Kidney epithelial cell (primary cell): ENCODE data around the gene ZSCAN25. TPM values are rescaled to one million over a fixed set of nuclear protein-coding genes. Genes with fewer than 3 reads are reported as not detected.

Source experiments
- DNase-seq: peaks from one replicate; pipeline ENCODE4 v3.0.0-alpha.2; 2010; ENCODE audit warnings: low read depth
- H3K27me3 ChIP-seq: 2 replicates; pipeline ENCODE4 v1.6.0; 2011; ENCODE audit warnings: low read length; ENCODE audit not compliant: control insufficient read depth, insufficient read depth
- H3K36me3 ChIP-seq: 2 replicates; pipeline ENCODE4 v1.5.1; 2011; ENCODE audit warnings: low read length; ENCODE audit not compliant: control insufficient read depth, insufficient read depth
- H3K4me3 ChIP-seq: 2 replicates; pipeline ENCODE4 v1.5.1; 2011; ENCODE audit warnings: low read depth, mild to moderate bottlenecking, control low read depth, low read length
- total RNA-seq: library from RNA; depleted of rRNA; stranded (reverse); fragments of >200 nt; gene quantifications from 2 replicates; pipeline ENCODE4 v1.2.3, GENCODE V29; 2015
- TF ChIP-seq, protein P1 (sequence below): IDR thresholded peaks from 2 replicates; pipeline ENCODE4 v1.5.1; 2011; ENCODE audit warnings: mild to moderate bottlenecking, moderate library complexity, low read length, control low read depth, inconsistent platforms; ENCODE audit not compliant: insufficient read depth, poor library complexity, severe bottlenecking

ZSCAN25 gene
- total RNA-seq, 1 donor from 2014 or later = 12.9 TPM

DNA sequence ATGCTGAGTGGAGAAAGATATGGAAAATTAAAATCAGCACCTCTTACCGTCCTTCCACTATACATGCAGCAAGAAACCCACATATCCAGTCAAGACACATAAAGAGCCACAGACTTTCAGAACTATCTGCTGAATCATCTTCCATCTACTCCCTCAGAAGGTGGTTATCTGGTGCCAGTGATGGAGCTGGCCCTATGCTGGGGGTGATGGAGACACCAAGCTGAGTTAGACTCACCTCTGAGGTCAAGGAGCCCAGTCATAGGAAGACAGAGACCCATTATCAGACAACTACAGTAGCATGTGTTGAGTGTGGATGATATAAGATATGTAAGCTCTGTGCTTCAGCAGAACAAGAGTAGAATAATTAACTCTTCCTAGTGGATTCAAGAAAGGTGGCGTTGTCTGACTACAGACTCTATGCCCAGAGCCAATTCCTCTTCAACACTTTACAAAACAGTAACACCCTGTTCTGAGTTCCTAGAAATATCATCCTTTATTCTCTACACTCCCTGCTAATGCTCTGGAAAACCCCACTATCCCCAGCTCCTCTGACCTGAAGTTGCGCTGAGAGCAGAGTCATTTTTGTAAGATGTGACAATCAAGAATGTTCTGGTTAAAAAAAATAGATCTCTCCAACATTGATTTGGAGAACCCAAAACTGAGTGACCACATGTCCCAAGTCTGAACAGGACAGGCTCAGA, 48.7 kb downstream of the ZSCAN25 start:
- Histone ChIP-seq H3K4me3 (no peak overlapping the region), H3K36me3 (no peaks in the 10 kb centered on the region), H3K27me3 (no peaks in the 10 kb centered on the region)
- no peak for DNase-seq
- TF ChIP-seq, protein P1, sequence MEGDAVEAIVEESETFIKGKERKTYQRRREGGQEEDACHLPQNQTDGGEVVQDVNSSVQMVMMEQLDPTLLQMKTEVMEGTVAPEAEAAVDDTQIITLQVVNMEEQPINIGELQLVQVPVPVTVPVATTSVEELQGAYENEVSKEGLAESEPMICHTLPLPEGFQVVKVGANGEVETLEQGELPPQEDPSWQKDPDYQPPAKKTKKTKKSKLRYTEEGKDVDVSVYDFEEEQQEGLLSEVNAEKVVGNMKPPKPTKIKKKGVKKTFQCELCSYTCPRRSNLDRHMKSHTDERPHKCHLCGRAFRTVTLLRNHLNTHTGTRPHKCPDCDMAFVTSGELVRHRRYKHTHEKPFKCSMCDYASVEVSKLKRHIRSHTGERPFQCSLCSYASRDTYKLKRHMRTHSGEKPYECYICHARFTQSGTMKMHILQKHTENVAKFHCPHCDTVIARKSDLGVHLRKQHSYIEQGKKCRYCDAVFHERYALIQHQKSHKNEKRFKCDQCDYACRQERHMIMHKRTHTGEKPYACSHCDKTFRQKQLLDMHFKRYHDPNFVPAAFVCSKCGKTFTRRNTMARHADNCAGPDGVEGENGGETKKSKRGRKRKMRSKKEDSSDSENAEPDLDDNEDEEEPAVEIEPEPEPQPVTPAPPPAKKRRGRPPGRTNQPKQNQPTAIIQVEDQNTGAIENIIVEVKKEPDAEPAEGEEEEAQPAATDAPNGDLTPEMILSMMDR = no peak

DNA sequence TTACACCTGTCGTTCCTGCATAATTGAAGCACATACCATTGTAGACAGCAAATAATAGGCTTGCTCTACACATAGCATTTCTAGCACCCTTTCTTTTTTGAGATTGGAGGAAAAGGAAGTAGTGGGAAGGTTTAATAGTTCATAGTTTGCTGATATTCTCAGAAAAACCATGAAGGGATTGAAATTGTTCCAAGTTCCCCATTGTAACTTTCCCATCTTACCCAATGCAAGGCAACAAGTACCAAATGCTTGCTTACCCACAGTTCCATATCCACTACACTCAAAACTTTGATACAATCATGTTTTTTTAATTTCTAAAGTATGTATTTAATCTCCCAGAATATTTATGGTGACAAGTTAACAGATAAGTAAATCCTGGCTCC, 49.3 kb downstream of the ZSCAN25 start:
- TF ChIP-seq, protein P1 = no peak
- H3K4me3 ChIP-seq = no peak overlapping the region
- H3K27me3 ChIP-seq = no peaks in the 10 kb centered on the region
- no peak for DNase-seq
- no peaks in the 10 kb centered on the region for H3K36me3 ChIP-seq

DNA sequence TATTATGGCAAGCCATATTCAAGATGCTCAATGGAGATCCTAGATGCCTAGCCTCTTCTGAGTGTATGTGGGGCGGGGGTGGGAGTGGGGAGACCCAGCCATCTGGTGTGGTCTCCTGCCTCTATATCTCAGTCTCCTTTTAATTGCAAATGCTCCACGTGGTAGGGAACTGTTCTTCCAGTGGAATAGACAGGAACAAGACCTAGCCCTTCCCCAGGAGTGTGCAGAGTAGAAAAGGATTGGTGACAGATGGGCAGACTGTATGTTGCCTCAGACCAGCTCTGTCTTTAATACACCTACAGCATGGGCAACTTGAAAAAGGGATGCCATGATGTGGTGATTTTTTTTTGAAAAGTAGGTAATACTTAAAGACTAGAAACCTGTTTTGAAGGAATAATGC, 50.4 kb downstream of the ZSCAN25 start:
- TF ChIP-seq, protein P1 = no peak
- no peaks in the 10 kb centered on the region for H3K27me3 ChIP-seq
- no peaks in the 10 kb centered on the region for H3K36me3 ChIP-seq
- no peak overlapping the region for H3K4me3 ChIP-seq
- DNase-seq = no peak

DNA sequence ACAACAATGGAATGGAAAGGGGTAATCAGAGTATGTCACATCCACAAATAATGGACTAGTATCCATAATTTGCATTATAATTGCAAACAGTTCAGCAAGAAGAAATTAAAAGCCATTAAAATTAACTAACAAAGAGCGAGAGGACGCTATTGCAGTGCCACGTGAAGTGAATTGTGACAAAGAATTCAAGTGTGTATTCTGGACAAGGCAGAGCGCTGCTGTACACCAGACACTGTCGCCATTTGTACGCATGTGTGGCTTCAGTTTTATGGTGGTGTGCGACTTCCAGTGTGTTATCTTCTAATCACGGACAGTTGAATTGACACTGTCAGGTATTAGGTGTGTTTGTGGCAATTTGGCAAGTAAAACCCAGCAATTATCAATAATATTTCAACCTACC, 51.8 kb downstream of the ZSCAN25 start:
- no peak overlapping the region for H3K4me3 ChIP-seq
- no peaks in the 10 kb centered on the region for H3K36me3 ChIP-seq
- no peak for DNase-seq
- no peaks in the 10 kb centered on the region for H3K27me3 ChIP-seq
- TF ChIP-seq, protein P1 = no peak

DNA sequence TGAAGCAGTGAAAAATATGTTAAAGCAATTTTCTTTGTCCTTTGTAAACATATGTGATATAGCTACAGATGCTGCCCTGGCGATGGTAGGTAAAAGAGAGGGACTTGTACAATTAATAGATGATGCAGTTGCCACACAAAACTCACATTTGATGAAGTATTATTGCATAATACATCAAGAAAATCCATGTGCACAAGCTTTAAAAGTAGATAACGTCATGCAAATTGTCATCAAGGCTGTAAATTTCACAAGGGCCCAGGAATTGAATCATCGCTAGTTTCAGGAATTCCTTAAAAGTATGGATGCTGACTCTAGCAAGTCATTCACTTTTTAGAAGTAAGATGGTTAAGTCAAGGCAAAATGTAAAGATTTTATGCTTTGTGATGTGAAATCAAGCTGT, 53.0 kb downstream of the ZSCAN25 start:
- Histone ChIP-seq H3K27me3 (no peaks in the 10 kb centered on the region), H3K4me3 (no peak overlapping the region), H3K36me3 (no peaks in the 10 kb centered on the region)
- TF ChIP-seq, protein P1 = no peak
- DNase-seq = no peak

DNA sequence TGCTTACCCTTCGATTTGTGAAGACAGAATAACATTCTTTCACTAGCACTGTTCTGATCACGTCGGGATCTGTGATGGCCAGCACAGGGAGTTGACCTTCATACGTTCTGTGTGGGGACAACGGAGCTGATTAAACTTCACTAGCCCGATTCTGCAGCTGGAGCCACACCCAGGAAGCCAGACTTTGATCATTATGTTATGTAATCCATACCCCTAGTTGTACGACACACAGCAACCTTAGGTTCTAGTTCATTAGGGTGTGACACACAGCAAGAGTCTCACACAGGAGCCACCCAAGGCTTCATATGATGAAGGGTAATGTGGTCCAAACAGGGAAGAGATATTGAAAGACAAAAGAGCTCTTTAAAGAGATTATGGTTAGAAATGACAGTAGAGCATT, 55.8 kb downstream of the ZSCAN25 start:
- no peak for DNase-seq
- no peaks in the 10 kb centered on the region for H3K27me3 ChIP-seq
- H3K4me3 ChIP-seq = no peak overlapping the region
- TF ChIP-seq, protein P1 = no peak
- H3K36me3 ChIP-seq = no peaks in the 10 kb centered on the region
